ENCODE data around the gene SCML1. TPM values are rescaled to one million over a fixed set of nuclear protein-coding genes. Genes with fewer than 3 reads are reported as not detected.

SCML1 gene
- total and polyA plus RNA-seq, 2 donors (not counting 3 experiments of a cell fraction or from before 2014, with no cell fraction given), result 8.8 to 12.4 TPM

GRCh38 chrX:17801431-17801830 lies 64.1 kb downstream of the SCML1 start:
- H2AFZ ChIP-seq (ENCODE audit: low read depth, low read length), result no peak overlapping the region
- dilution Hi-C loops (cut with MboI; ENCODE audit: extremely low pct_ligation_motif_present, low sequenced_read_pairs), result no loop called here
- H3K27me3 ChIP-seq (ENCODE audit: control insufficient read depth in 2 of 2, insufficient read depth in 2 of 2, low read length in 2 of 2), result no peaks in the 10 kb centered on the region
- DNase-seq (ENCODE audit: low read depth, low spot score) (no peak), FAIRE-seq (no peak)
- no peak overlapping the region for H3K27ac ChIP-seq (ENCODE audit: insufficient read depth, low read depth, low read length)
- H3K36me3 ChIP-seq (ENCODE audit: control insufficient read depth in 2 of 2, extremely low read depth in 1 of 2, insufficient read depth in 2 of 2, low read length in 2 of 2), result no peaks in the 10 kb centered on the region
- ChIA-PET POLR2A (no interaction called here), CTCF (no interaction called here)
- H3K9me1 ChIP-seq (replicated peaks; ENCODE audit: control insufficient read depth, extremely low read depth, insufficient read depth, low read length), result no peaks in the 10 kb centered on the region
- no peaks in the 10 kb centered on the region for H3K4me1 ChIP-seq (ENCODE audit: control insufficient read depth, extremely low read depth, insufficient read depth, low read length)
- H4K20me1 ChIP-seq (replicated peaks; ENCODE audit: control insufficient read depth, extremely low read depth, insufficient read depth, low read length), result no peaks in the 10 kb centered on the region
- H3K9ac ChIP-seq (replicated peaks; ENCODE audit: extremely low read depth, insufficient read depth, low read length), result no peak overlapping the region
- intact Hi-C loops (cut with micrococcal nuclease), result no loop called here
- no TSS peak for BruUV-seq (replicated peaks)
- no peak overlapping the region for H3K4me3 ChIP-seq (replicated peaks in 1 of 3; ENCODE audit: insufficient read depth in 1 of 3, low read depth in 1 of 3, low read length in 3 of 3)
- H3K79me2 ChIP-seq (ENCODE audit: control insufficient read depth, insufficient read depth, low read length), result no peaks in the 10 kb centered on the region
- no peaks in the 10 kb centered on the region for H3K9me3 ChIP-seq (replicated peaks; ENCODE audit: control insufficient read depth, insufficient read depth, low read length)
- TF ChIP-seq GATA2 (IDR thresholded peaks at IDR 0.05; ENCODE audit: insufficient read depth, insufficient read length, low read depth, low read length), result no peak
- TF ChIP-seq FOS (IDR thresholded peaks at IDR 0.05; ENCODE audit: borderline replicate concordance, insufficient read depth, low read length), result no peak
- no peak for TF ChIP-seq JUN (IDR thresholded peaks at IDR 0.05; ENCODE audit: borderline replicate concordance, insufficient read depth, insufficient read length, low read depth)
- H3K4me2 ChIP-seq (ENCODE audit: insufficient read depth, low read length), result no peak overlapping the region

GRCh38 chrX:17802756-17803155 lies 65.5 kb downstream of the SCML1 start:
- ChIA-PET POLR2A (no interaction called here), CTCF (no interaction called here)
- dilution Hi-C loops (cut with MboI; ENCODE audit: extremely low pct_ligation_motif_present, low sequenced_read_pairs), result no loop called here
- Histone ChIP-seq H3K4me1 (ENCODE audit: control insufficient read depth, extremely low read depth, insufficient read depth, low read length) (no peaks in the 10 kb centered on the region), H3K4me3 (replicated peaks in 1 of 3; ENCODE audit: insufficient read depth in 1 of 3, low read depth in 1 of 3, low read length in 3 of 3) (no peak overlapping the region), H4K20me1 (replicated peaks; ENCODE audit: control insufficient read depth, extremely low read depth, insufficient read depth, low read length) (no peaks in the 10 kb centered on the region), H3K4me2 (ENCODE audit: insufficient read depth, low read length) (no peak overlapping the region), H3K79me2 (ENCODE audit: control insufficient read depth, insufficient read depth, low read length) (no peaks in the 10 kb centered on the region), H3K36me3 (ENCODE audit: control insufficient read depth in 2 of 2, extremely low read depth in 1 of 2, insufficient read depth in 2 of 2, low read length in 2 of 2) (no peaks in the 10 kb centered on the region), H3K9me3 (replicated peaks; ENCODE audit: control insufficient read depth, insufficient read depth, low read length) (no peaks in the 10 kb centered on the region), H2AFZ (ENCODE audit: low read depth, low read length) (no peak overlapping the region), H3K27me3 (ENCODE audit: control insufficient read depth in 2 of 2, insufficient read depth in 2 of 2, low read length in 2 of 2) (no peaks in the 10 kb centered on the region), H3K9ac (replicated peaks; ENCODE audit: extremely low read depth, insufficient read depth, low read length) (no peak overlapping the region), H3K27ac (ENCODE audit: insufficient read depth, low read depth, low read length) (no peak overlapping the region), H3K9me1 (replicated peaks; ENCODE audit: control insufficient read depth, extremely low read depth, insufficient read depth, low read length) (no peaks in the 10 kb centered on the region)
- intact Hi-C loops (cut with micrococcal nuclease), result no loop called here
- no peak for TF ChIP-seq FOS (IDR thresholded peaks at IDR 0.05; ENCODE audit: borderline replicate concordance, insufficient read depth, low read length)
- no peak for TF ChIP-seq EZH2 (IDR thresholded peaks at IDR 0.05; ENCODE audit: borderline replicate concordance, low read depth, low read length, severe bottlenecking)
- no peak for TF ChIP-seq CTCF (IDR thresholded peaks at IDR 0.05; ENCODE audit: extremely low read depth in 1 of 2, insufficient read depth in 1 of 2, low read depth in 1 of 2, low read length in 2 of 2)
- TF ChIP-seq POLR2AphosphoS5 (IDR thresholded peaks at IDR 0.05; ENCODE audit: insufficient read depth, low read depth, low read length), result no peak
- TF ChIP-seq POLR2A (IDR thresholded peaks at IDR 0.05; ENCODE audit: low read depth, low read length), result no peak
- TF ChIP-seq JUN (IDR thresholded peaks at IDR 0.05; ENCODE audit: borderline replicate concordance, insufficient read depth, insufficient read length, low read depth), result no peak
- no peak for TF ChIP-seq MYC (IDR thresholded peaks at IDR 0.05; ENCODE audit: low read depth, low read length)
- no peak for TF ChIP-seq MAX (IDR thresholded peaks at IDR 0.05; ENCODE audit: insufficient read depth, insufficient read length)
- no peak for TF ChIP-seq GATA2 (IDR thresholded peaks at IDR 0.05; ENCODE audit: insufficient read depth, insufficient read length, low read depth, low read length)
- no TSS peak for BruUV-seq (replicated peaks)
- DNase-seq (ENCODE audit: low read depth, low spot score) (no peak), FAIRE-seq (no peak)

Data from endothelial cell of umbilical vein (primary cell).